COLO668 (cell line): ENCODE measurements around the gene GPR42.
"Not testable (repeated sequence)": the region's sequence is repeated elsewhere in the genome, so short reads cannot be mapped to it uniquely, and the experiment has no call there.

Experiments
- DNase-seq: peaks from one replicate; lab custom pipeline; 2025; ENCODE audit not compliant: unreplicated experiment; lab: John Stamatoyannopoulos, UW

Gene GPR42

DNA sequence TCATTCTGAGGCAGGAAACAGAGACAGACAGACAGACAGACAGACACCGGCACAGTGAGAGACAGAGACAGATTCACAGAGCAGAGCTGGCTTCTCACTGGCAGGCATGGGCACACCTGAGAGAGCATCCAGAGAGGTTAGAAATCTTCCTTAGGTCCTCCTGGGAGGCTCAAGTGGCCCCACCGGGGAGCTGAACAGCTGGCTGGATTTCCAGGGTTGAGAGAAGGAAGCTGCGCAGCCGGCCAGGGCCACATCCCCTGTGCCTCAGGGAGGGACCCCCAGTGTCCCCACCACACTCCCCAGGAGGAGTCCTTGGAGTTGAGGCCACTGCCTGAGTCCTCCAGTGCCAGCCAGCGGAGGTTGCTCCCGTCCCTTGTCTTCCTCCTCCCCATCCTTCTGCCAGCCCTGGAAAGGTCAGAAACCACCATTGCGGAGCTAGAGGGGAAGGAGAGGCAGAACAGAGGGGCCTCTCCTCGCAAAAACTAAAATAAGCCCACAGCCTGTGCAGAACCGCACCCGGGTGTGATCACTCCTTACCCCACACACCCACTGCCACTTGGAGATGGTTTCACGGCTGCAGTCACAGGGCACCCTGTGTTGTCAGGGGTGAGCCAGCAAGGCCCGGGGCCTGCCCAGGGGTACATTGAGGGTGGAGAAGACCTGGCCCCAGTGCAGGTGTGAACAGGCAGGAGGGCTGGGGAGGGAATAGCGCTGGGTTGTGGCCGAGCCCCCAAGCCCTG is 8.4 kb upstream of the GPR42 start:
- no peak for DNase-seq

DNA sequence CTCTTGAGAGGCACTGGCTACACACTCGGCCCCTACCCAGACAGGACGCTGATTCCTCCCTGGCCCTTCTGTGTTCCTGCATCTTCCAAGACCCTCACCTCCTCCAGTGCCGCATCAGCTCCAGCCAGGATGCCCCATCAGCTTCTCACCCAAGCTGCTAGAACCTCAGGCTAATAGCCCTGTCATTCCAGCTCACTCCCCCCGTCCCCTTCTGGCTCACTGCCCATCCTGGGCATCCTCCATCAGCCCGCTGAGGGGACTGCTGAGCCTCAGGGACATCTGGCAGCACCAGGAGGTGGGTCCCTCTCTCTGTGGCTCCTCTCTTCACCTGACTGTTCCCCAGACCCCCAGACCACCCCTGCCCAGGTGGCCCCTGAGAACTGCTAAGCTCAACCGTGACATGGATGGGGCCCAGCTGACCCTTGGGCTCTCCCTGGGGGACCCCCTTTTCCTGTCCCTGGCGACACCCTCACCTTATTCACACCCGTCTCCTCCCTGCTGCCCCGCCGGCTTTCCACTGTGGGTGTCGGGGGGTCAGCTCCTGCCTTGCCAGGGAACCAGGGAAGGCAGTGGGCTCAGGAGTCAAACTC is 7.8 kb upstream of the GPR42 start:
- DNase-seq: no peak

DNA sequence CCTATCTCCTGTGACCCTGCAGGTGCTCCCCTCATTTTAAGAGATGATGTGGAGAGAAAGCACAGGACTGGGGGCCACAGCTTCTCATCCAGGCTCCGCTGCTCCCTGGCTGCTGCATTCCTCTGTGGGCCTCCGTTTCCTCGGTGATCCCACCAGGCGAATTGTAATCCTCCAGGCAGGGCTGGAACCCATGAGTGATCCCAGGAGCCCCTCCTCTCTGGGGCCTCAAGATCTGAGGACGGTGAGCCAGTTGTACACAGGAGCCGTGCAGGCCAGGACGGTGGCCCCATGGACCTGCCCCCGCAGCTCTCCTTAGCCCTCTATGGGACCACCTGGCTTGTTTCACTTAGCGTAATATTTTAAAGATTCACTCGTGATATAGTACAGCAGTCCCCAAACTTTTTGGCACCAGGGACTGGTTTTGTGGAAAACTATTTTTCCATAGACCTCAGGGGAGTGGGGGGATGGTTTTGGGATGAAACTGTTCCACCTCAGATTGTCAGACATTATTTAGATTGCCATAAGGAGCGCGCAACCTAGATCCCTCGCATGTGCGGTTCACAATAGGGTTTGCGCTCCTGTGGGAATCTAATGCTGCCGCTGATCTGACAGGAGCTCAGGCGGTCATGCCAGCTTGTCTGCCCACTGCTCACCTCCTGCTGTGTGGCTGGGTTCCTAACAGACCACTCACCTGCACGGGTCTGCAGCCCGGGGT is 7.0 kb upstream of the GPR42 start:
- DNase-seq: no peak

DNA sequence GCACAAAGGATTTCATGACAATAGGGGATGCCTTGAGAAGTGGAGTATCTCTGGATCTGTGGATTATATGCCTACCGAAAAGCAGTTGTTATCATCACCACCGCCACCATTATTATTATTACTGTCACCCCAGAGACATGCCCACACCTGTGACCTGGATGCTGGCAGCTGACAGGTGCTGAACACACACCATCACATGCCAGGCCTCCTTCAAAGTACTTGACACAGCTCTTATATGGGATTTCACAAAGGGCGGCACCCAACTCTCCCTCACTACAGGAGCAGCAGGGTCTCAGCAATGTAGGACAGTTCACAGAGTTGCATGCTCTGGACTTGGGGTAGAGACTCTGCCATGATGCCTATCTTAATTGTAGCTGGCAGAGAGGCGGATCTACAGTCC is 5.6 kb upstream of the GPR42 start:
- no peak for DNase-seq

DNA sequence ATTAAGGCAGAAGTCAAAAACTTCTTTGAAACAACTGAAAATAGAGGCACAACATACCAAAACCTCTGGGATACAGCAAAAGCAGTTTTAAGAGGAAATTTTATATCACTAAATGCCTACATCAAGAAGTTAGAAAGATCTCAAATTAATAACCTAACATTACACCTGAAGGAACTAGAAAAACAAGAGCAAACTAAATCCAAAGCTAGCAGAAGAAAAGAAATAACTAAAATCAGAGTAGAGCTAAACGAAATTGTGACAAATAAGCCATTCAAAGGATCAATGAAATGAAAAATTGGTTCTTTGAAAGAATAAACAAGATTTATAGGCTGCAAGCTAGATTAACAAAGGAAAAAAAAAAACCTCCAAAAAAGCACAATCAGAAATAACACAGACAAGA is 2.5 kb upstream of the GPR42 start:
- no peak for DNase-seq

DNA sequence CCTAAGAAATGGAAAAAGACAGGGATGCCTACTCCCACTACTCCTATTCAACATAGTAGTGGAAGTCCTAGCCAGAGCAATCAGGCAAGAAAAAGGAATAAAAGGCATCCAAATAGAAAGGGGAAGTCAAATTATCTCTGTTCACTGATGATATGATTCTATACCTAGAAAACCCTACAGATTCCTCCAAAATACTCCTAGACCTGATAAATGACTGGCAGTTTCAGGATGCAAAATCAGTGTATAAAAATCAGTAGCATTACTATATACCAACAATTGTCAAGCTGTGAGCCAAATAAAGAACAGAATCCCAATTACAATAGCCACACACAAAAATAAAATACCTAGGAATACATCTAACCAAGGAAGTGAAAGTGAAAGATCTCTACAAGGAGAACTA is 1.3 kb upstream of the GPR42 start:
- DNase-seq: no peak

DNA sequence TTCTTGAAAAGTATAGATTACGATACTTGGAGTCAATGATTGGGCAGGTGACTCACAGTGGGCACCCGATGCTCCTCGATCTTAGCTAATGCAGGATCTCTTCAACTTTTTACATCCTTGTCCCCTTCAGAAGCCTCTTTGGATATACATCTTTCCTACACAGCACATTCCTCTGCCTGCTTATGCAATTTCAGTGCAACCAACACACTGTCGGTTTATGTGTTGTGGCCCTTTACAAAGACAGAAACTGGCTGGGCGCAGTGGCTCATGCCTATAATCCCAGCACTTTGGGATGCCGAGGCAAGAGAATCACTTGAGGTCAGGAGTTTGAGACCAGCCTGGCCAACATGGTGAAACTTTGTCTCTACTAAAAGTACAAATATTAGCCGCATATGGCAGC is 2.6 kb downstream of the GPR42 start:
- DNase-seq: no peak

DNA sequence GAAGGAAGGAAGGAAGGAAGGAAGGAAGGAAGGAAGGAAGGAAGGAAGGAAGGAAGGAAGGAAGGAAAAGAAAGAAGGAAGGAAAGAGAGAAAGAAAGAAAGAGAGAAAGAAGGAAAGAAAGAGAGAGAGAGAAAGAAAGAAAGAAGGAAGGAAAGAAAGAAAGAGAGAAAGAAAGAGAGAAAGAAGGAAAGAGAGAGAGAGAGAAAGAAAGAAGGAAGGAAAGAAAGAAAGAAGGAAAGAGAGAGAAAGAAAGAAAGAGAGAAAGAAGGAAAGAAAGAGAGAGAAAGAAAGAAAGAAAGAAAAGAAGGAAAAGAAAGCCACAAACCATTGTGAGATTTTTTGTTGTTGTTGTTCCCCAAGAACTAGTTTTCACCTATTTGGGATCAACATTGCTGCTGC is 3.2 kb downstream of the GPR42 start:
- not testable (repeated sequence) for DNase-seq

DNA sequence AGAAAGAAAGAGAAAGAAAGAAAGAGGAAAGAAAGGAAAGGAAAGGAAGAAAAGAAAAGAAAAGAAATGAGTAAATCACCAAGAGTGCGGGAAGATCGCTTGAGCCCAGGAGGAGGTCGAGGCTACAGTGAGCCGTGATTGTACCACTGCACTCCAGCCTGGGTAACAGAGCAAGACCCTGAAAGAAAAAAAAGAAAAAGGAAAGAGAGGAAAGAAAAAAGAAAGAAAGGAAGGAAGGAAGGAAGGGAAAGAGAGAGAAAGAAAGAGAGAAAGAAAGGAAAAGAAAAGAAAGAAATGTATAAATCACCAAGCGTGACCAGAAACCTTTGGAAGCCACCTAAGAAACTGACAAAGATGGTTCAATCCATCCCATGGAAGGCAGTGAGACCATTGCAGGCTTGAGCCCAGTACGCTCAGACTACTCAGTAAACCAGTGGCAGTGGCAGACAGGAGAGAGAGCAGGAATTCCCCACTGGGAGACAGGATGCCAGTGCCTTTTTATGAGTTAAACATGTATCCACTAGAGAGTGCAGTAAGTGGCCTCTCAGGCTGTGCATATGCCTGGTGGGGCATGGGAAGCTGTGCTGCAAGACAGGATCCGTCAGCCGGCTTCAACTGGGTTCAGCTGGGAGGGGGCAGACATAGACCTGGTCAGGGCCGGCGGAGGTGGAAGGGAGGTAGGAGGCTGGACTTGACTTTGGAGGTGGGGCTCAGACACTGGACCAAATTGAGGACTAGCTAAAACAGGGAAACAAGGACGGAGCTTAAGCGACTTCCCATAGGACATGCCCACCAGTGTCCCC is 4.8 kb downstream of the GPR42 start:
- DNase-seq: no peak

DNA sequence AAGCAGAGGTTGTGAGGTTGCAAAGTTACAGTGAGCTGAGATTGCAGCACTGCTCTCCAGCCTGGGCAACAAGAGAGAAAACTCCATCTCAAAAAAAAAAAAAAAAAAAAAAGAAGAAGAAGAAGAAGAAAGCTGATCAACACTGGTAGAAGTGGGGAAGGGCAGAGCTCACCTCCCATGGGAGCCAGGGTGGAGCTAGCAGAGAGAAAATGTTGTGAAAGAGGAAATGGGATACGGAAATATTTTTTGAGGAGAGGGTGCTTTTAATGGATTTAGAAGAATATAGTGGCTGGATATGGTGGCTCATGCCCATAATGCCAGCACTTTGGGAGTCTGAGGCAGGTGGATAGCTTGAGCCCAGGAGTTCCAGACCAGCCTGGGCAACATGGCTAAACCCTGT is 6.8 kb downstream of the GPR42 start:
- DNase-seq: no peak

DNA sequence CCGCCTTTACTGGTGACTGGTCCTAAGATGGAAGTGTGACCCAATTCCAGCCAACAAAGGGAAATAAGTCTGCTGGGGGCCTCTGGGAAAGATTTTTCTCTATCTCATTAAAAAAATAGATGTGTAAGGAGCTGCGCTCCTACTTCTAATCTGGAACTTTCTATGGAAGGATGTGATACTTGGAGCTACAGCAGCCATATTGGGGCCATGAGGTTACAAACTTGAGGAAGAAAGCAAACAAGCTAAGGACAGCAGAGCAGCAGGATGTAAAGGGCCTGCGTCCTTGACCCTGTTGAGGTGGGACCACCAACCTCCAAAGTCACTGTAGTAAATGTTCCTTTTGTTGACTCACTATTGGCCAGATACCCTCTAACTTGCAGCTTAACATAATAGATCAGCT is 7.5 kb downstream of the GPR42 start:
- no peak for DNase-seq

DNA sequence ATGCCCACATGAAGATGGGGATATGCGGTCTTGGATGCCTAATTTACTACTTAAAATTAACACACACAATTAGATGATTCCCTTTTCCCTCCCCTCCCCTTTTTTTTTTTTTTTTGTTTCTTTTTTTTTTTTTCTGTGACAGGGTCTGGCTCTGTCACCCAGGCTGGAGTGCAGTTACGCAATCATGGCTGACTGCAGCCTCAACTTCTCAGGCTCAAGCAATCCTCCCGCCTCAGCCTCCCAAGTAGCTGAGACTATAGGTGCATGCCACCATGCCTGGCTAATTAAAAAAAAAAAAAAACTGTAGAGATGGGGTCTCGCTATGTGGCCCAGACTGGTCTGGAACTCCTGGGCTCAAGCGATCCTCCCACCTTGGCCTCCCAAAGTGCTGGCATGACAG is 8.7 kb downstream of the GPR42 start:
- DNase-seq: not testable (repeated sequence)

DNA sequence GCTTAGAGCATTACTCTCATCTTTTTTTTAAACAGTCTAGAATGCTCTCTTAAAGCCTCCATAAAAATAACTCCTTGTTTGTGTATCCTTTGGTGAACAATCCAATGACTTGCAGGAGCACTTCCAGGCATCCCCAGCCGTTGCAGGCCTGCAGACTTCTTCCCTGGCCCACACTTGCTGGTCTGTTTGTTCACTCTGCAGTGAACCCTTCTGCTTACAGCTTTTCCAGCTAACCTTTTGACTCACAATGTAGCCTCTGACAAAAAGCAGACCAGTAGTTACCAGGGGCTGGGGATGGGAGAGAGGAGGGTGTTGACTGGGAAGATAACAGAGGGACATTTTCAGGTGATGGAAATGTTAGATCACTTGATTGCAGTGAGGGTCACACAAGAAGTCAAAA is 9.1 kb downstream of the GPR42 start:
- no peak for DNase-seq

DNA sequence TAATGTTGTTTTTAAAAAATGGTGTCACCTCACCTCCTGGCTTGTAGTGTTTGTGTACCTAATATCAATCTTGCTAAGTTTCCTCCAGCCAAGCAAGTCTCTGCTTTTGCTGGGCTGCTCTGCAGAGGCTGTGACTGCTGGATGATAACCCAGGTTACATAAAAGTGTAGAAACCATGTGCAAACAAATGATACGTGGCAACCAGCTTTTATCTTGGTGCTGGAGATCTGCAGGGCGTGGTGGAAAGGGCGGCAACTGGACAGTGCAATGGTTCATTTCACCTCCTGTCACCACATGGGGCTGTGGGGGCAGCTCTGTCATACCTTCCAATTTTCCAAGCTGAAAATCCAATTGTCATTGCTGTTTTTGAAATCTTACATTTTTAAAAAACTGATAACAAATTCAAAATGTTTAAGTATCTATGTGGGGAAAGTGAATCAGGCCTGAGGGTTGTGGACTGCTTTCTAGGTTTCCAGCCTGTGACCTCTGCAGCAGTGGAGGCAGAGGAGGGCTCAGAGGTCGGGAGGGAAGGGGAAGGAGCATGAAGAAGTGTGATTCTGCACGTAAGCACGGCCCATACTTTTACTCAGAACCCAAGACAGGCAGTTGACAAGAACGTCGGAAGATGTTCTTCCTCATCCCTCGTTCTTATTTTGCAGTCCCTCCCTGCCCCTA is 9.7 kb downstream of the GPR42 start:
- no peak for DNase-seq

DNA sequence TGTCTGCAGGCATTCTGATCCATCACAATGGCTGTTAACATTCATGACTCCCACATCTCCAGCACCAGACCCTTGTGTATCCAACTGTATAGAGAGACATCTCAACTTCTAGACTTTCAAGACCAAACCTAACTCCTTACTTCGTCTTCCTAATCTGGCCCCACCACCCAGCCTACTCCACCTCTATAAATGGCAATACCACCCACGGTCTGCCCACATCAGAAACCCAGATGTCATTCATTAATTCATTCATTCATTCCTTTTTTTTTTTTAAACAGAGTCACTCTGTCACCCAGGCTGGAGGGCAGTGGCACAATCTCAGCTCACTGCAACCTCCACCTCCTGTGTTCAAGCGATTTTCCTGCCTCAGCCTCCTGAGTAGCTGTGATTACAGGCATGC is 10.4 kb downstream of the GPR42 start:
- DNase-seq: no peak

DNA sequence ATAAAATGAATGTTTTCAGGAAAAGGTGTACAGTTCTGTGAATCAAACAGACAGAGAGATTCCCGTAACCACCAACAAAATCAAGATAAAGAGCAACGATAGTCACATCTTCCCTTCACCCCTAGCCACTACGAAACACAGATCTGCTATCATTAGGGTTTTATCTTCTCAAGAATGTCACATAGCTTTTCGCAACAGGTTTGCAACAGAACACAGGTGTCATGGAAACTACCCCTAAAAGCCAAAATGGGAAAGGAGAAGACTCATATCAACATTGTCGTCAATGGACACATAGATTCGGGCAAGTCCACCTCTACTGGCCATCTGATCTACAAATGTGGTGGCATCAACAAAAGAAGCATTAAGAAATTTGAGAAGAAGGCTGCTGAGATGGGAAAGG is 11.1 kb downstream of the GPR42 start:
- no peak for DNase-seq

DNA sequence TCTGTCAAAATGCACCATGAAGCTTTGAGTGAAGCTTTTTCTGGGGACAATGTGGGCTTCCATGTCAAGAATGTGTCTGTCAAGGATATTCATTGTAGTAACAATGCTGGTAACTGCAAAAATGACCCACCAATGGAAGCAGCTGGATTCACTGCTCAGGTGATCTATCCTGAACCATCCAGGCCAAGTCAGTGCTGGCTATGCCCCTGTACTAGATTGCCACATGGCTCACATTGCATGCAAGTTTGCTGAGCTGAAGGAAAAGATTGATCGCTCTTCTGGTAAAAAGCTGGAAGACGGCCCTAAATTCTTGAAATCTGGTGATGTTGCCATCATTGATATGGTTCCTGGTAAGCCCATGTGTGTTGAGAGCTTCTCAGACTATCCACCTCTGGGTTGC is 12.7 kb downstream of the GPR42 start:
- no peak for DNase-seq

DNA sequence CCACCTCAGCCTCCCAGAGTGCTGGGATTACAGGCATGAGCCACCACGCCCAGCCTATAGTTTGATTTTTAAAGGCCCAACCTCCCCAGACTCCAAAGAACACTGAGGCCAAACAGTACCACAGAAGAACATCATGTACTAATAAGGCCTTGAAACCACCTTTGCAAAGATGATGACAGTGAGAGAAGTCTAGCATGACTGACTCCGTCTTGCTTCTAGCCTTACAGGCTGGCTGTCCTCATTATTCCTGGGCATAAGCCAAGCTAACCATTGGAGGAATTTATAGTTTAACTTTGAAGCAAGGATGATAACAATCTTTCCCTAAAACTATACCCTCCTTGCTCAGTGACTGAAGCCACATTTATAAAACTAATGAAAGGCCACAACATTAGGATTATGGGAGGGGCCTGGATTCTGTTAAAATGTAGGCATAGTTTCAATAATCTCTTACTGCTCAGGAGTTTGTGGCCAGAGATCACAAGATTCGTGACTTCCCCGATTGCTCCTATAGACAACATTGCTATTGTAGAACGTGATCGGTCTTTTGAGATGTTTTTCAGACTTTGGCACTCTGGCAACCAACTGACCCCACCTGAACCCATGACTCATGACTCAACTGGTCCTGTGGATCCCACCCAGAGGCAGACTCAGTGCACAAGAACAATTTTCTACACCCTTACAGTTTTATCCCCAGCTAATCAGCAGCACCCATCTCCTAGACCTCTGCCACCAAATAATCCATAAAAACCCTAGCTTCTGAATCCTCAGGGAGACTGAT is 17.6 kb downstream of the GPR42 start:
- no peak for DNase-seq

DNA sequence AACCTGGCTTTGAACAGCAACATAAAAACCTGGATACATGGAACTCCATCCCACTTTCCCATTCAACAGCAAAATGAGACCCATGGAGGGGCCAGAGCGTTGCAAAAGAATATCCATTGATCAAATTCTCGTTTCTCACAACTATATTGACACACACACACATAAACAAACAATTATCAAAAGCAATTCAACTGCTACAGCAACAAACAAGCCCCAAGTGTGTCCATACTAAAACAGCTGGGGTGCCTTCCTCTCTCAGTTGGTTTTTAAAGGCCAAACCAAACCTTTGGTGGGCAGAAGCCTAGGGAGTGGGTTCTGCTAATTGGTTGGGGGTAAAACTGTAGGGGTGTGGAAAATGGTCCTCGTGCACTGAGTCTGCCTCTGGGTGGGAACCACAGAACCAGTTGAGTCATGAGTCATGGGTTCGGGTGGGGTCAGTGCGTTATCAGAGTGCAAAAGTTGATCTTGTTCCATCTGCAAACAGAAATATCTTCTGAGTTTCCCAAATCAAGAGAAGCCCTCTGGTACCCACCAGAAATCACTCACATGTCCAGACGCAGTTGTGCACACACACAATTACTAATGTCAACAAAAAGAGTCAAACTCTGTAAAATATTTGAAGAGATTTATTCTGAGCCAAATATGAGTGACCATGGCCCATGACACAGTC is 18.5 kb downstream of the GPR42 start:
- no peak for DNase-seq
